Measurements from ENCODE around the gene MFSD6L.

Gene MFSD6L

GRCh38 chr17:8799570-8800212 is 526 bp upstream of the MFSD6L start:
- TF ChIP-seq CTCF (IDR thresholded peaks at IDR 0.05; ENCODE audit: low read depth, low read length) = no peak
- H3K4me3 ChIP-seq (ENCODE audit: low read depth, low read length) = no peak overlapping the region
- no peak overlapping the region for H3K27ac ChIP-seq
- no peak for DNase-seq
- no peaks in the 10 kb centered on the region for H3K36me3 ChIP-seq
- no peaks in the 10 kb centered on the region for H3K9me3 ChIP-seq (ENCODE audit: severe bottlenecking)
- no peaks in the 10 kb centered on the region for H3K27me3 ChIP-seq (ENCODE audit: insufficient read depth, low read depth, severe bottlenecking)

DNA sequence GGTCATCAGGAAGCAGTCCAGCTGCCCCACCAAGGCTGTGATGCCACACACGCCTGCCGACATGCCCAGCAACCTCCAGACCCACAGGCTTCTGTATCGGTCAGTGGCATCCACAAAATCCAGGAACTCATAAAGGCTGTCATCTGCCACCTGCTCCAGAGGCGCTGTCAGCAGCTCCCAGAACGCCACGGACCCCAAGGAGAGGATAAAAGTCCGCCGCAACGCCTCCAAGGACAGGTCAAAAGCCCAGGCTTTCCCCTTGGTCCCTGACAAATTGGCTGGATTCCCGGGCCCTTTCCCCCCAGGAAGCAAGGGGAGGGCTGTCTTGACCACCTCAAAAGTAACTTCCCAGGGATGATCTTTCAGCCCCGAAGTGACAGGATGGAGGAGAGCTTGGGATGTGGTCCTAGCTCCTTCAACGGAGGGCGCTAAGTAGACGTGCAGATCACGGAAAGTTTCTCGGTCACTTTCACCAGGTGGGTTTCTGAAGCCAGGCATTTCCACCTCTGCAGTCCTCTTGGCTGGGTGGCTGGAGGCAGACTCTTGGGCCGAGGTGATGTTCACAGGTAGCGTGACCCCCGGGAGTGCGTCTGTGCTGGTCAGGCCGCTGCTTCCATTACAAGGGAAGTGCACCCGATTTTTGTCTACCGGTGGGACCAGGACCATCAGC is 854 bp downstream of the MFSD6L start:
- DNase-seq = no peak
- H3K27me3 ChIP-seq (ENCODE audit: insufficient read depth, low read depth, severe bottlenecking) = no peaks in the 10 kb centered on the region
- no peaks in the 10 kb centered on the region for H3K36me3 ChIP-seq
- no peak overlapping the region for H3K27ac ChIP-seq
- H3K4me3 ChIP-seq (ENCODE audit: low read depth, low read length) = no peak overlapping the region
- TF ChIP-seq CTCF (IDR thresholded peaks at IDR 0.05; ENCODE audit: low read depth, low read length) = no peak
- no peaks in the 10 kb centered on the region for H3K9me3 ChIP-seq (ENCODE audit: severe bottlenecking)

DNA sequence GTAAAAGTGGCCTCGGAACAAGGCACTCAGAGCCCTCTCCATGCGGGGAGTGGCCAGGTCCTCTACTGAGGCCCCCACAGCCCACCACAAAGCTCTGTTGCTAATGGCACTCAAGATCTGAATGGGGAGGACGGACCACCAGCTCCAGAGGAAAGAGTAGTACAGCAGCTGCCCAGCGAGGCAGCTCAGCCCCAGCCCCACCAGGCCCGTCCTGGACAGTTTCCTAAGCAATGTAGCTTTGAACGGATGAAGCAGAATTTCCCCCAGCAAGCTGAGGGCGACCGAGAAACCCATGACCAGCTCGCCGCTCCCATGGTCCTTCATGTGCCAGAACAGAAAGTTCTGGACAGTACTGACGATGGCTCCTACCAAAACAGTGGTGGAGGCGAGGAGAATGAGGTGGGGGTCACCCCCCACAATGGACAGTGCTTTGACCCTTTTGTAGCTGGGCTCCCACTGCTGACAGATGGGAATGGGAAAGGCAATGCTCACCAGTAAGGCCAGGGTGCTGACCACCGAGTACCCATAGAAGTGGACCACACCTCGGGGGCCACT is 1.5 kb downstream of the MFSD6L start:
- no peaks in the 10 kb centered on the region for H3K9me3 ChIP-seq (ENCODE audit: severe bottlenecking)
- H3K4me3 ChIP-seq (ENCODE audit: low read depth, low read length) = no peak overlapping the region
- no peak overlapping the region for H3K27ac ChIP-seq
- H3K27me3 ChIP-seq (ENCODE audit: insufficient read depth, low read depth, severe bottlenecking) = no peaks in the 10 kb centered on the region
- no peaks in the 10 kb centered on the region for H3K36me3 ChIP-seq
- no peak for TF ChIP-seq CTCF (IDR thresholded peaks at IDR 0.05; ENCODE audit: low read depth, low read length)
- DNase-seq = no peak

DNA sequence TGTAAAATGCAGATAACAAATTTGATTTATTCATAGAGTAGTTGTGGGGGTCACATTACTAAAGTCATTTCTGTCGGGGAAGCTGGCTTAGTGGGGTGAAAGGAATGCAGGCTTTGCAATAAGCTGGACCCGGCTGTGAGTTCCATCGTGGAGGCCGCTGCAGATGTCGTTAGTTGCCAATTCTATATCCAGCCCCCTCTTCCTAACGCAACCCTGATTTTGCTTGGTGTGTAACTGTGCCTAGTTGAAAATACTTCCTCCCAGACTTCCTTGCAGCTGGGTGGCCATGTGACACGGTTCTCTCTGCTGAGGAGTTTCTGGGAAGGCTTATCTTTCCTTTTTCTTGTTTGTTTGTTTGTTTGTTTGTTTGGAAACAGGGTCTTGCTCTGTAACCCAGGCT is 4.5 kb downstream of the MFSD6L start:
- no peak for DNase-seq
- no peak overlapping the region for H3K4me3 ChIP-seq (ENCODE audit: low read depth, low read length)
- TF ChIP-seq CTCF (IDR thresholded peaks at IDR 0.05; ENCODE audit: low read depth, low read length) = no peak
- H3K36me3 ChIP-seq = no peaks in the 10 kb centered on the region; the same call in 1 of the 2 replicates
- no peaks in the 10 kb centered on the region for H3K27me3 ChIP-seq (ENCODE audit: insufficient read depth, low read depth, severe bottlenecking)
- H3K27ac ChIP-seq = no peak overlapping the region
- peaks cover 13% of the 10 kb centered on the region for H3K9me3 ChIP-seq (ENCODE audit: severe bottlenecking)

GRCh38 chr17:8793649-8794048 is 5.5 kb downstream of the MFSD6L start:
- Histone ChIP-seq H3K27ac (peak overlapping the region; percentile 82), H3K36me3 (no peaks in the 10 kb centered on the region; the same call in 1 of the 2 replicates), H3K9me3 (ENCODE audit: severe bottlenecking) (peaks cover 13% of the 10 kb centered on the region), H3K27me3 (ENCODE audit: insufficient read depth, low read depth, severe bottlenecking) (no peaks in the 10 kb centered on the region), H3K4me3 (ENCODE audit: low read depth, low read length) (no peak overlapping the region)
- no peak for DNase-seq
- TF ChIP-seq CTCF (IDR thresholded peaks at IDR 0.05; ENCODE audit: low read depth, low read length) = no peak
